ENCODE measurements around the gene CPNE5. TPM values are rescaled to one million over a fixed set of nuclear protein-coding genes. Genes with fewer than 3 reads are reported as not detected.

The CPNE5 gene
- total and polyA plus RNA-seq, 9 of the 15 experiments (the other 6 are each of a cell fraction or from before 2014, with no cell fraction given) = 0.14 to 1.0 (median 0.46) TPM; not detected in 2

GRCh38 chr6:36848658-36849441, 9.6 kb upstream of the CPNE5 start (continued):
- TF ChIP-seq ZNF134 (CRISPR knock-in tag; conservative IDR thresholded peaks at IDR 0.05) = 0 out of 2 replicates have a peak, but pooled peaks have one; percentile 36
- no peak for TF ChIP-seq PHB (CRISPR knock-in tag; IDR thresholded peaks at IDR 0.05)
- TF ChIP-seq E2F4 (CRISPR knock-in tag; IDR thresholded peaks at IDR 0.05; ENCODE audit: low read depth) = no peak
- TF ChIP-seq ZBTB7A (IDR thresholded peaks at IDR 0.05; ENCODE audit: borderline replicate concordance, control insufficient read depth, low read depth, low read length) = no peak
- TF ChIP-seq RB1 (IDR thresholded peaks at IDR 0.05; ENCODE audit: low read depth) = no peak
- no peak for TF ChIP-seq HDGF (IDR thresholded peaks at IDR 0.05)
- TF ChIP-seq MCM5 (IDR thresholded peaks at IDR 0.05; ENCODE audit: low read depth) = no peak
- TF ChIP-seq TGIF2 (CRISPR knock-in tag; IDR thresholded peaks at IDR 0.05) = no peak
- no peak for TF ChIP-seq KDM5B (IDR thresholded peaks at IDR 0.05; ENCODE audit: insufficient replicate concordance, low read depth, low read length)
- no peak for TF ChIP-seq ZNF431 (CRISPR knock-in tag; IDR thresholded peaks at IDR 0.05)
- no peak for TF ChIP-seq PTRF (tag; IDR thresholded peaks at IDR 0.05)
- TF ChIP-seq MTA3 (IDR thresholded peaks at IDR 0.05; ENCODE audit: borderline replicate concordance) = peak; percentile 68; the same call in 1 of the 2 replicates
- TF ChIP-seq ASH1L (IDR thresholded peaks at IDR 0.05; ENCODE audit: borderline replicate concordance, low read depth, partially characterized antibody) = no peak
- no peak for TF ChIP-seq TBP (optimal IDR thresholded peaks at IDR 0.05; ENCODE audit: low read depth, low read length)
- TF ChIP-seq MTA1 (IDR thresholded peaks at IDR 0.05; ENCODE audit: borderline replicate concordance) = no peak
- TF ChIP-seq, protein P1, sequence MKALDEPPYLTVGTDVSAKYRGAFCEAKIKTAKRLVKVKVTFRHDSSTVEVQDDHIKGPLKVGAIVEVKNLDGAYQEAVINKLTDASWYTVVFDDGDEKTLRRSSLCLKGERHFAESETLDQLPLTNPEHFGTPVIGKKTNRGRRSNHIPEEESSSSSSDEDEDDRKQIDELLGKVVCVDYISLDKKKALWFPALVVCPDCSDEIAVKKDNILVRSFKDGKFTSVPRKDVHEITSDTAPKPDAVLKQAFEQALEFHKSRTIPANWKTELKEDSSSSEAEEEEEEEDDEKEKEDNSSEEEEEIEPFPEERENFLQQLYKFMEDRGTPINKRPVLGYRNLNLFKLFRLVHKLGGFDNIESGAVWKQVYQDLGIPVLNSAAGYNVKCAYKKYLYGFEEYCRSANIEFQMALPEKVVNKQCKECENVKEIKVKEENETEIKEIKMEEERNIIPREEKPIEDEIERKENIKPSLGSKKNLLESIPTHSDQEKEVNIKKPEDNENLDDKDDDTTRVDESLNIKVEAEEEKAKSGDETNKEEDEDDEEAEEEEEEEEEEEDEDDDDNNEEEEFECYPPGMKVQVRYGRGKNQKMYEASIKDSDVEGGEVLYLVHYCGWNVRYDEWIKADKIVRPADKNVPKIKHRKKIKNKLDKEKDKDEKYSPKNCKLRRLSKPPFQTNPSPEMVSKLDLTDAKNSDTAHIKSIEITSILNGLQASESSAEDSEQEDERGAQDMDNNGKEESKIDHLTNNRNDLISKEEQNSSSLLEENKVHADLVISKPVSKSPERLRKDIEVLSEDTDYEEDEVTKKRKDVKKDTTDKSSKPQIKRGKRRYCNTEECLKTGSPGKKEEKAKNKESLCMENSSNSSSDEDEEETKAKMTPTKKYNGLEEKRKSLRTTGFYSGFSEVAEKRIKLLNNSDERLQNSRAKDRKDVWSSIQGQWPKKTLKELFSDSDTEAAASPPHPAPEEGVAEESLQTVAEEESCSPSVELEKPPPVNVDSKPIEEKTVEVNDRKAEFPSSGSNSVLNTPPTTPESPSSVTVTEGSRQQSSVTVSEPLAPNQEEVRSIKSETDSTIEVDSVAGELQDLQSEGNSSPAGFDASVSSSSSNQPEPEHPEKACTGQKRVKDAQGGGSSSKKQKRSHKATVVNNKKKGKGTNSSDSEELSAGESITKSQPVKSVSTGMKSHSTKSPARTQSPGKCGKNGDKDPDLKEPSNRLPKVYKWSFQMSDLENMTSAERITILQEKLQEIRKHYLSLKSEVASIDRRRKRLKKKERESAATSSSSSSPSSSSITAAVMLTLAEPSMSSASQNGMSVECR (CRISPR knock-in tag; IDR thresholded peaks at IDR 0.05) = peak; percentile 95
- no peak for TF ChIP-seq ATF1 (CRISPR knock-in tag; IDR thresholded peaks at IDR 0.05)
- peak; percentile 65 for TF ChIP-seq ATF1 (tag; IDR thresholded peaks at IDR 0.05)
- TF ChIP-seq CBFA2T2 (conservative IDR thresholded peaks at IDR 0.05) = peak; percentile 70
- no peak for TF ChIP-seq TRIM25 (IDR thresholded peaks at IDR 0.05; ENCODE audit: borderline replicate concordance)
